ENCODE results near the gene LATS1. TPM values are rescaled to one million over a fixed set of nuclear protein-coding genes. Genes with fewer than 3 reads are reported as not detected.

LATS1 gene
- total and polyA plus RNA-seq, 2 of the 8 experiments (the other 6 are each of a cell fraction or from before 2014, with no cell fraction given): 8.9 to 21.7 TPM

DNA sequence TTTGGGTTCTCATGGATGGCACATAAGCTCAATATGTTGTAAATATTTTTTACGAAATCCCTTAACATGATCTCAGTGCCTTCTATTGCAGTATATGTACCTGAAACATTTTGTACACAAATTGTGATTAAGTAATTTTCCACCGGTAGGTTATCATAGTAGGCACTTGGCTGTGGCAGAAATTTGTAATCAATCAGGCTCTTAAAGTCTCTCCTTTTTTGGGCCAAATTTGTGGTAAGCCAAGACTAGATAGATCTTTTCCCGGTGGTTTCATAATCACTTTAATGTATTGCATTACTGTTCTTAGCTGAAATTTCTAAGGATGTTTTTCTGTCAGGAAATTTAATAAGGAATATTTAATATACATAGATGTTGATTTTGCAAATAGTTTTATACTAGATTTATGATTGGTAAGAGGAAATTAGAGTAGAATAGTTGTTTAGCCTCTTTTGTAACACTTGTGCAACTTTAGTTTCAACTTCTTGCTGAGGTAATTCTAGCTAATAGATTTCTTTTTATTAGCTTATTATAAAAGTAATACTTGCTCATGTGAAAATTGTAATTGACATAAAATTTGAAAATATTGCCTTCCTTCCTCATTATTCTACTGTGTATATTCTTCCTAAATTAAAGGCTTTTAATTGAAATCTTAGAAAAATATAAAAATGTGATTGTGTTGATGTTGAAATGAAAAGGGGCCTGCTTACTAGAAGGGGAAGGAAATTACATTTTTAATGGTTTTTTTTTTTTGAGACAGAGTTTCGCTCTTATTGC is 34.9 kb upstream of the LATS1 start:
- H3K9me3 ChIP-seq (ENCODE audit: insufficient read depth in 2 of 2, low read depth in 1 of 2, low read length in 1 of 2): no peaks in the 10 kb centered on the region
- H3K56ac ChIP-seq (replicated peaks; ENCODE audit: insufficient read length, low read depth, low read length): no peak overlapping the region
- WGBS, 2 experiments (ENCODE audit: extremely low coverage in 1 of 2, insufficient coverage in 1 of 2, insufficient read length in 1 of 2, insufficient replicate concordance in 2 of 2, low coverage in 1 of 2, low lambda C conversion rate in 2 of 2, missing lambda C conversion rate in 1 of 2): 97% methylated on average over 4 of the region's 4 CpGs; no CpG with 5 or more reads in 1 of the 2 experiments
- no peak overlapping the region for H2BK20ac ChIP-seq (ENCODE audit: low read length)
- no peak overlapping the region for H3K9ac ChIP-seq (replicated peaks in 1 of 4; ENCODE audit: extremely low read depth in 1 of 4, low read depth in 3 of 4, low read length in 3 of 4)
- no peak overlapping the region for H3K23ac ChIP-seq (ENCODE audit: insufficient read length)
- FAIRE-seq (no peak), DNase-seq (ENCODE audit: low read depth in 1 of 2, low spot score in 2 of 2) (no peak)
- no peak overlapping the region for H4K8ac ChIP-seq (ENCODE audit: extremely low read depth, insufficient read depth, low read length)
- CTCF ChIA-PET (ENCODE audit: partially characterized antibody): interaction anchor here (0.9 to 1.2 kb wide), 4 partner anchors 9 to 69 kb away, joined by 3 to 4 read pairs (median 3); no protein-coding TSS in a partner anchor
- H3K27me3 ChIP-seq (replicated peaks in 1 of 4; ENCODE audit: control insufficient read depth in 3 of 4, extremely low read depth in 1 of 4, insufficient read depth in 3 of 4, low read length in 3 of 4): no peaks in the 10 kb centered on the region
- no peaks in the 10 kb centered on the region; the same call in 1 of the 2 replicates for H3K79me1 ChIP-seq (ENCODE audit: low read depth, low read length)
- H3K27ac ChIP-seq (ENCODE audit: low read depth, low read length): no peak overlapping the region
- H3K79me2 ChIP-seq (ENCODE audit: control insufficient read depth in 1 of 2, insufficient read depth in 2 of 2, low read length in 2 of 2): peaks cover 4 to 72% of the 10 kb centered on the region in 2 experiments
- no peak overlapping the region for H3K4me2 ChIP-seq (ENCODE audit: insufficient read depth in 1 of 2, low read depth in 2 of 2, low read length in 2 of 2)
- H3K23me2 ChIP-seq (ENCODE audit: low read depth, low read length): peaks cover 9% of the 10 kb centered on the region; the same call in 1 of the 2 replicates
- no peak overlapping the region for H2AK5ac ChIP-seq (ENCODE audit: low read depth, low read length)
- no peak overlapping the region for H4K91ac ChIP-seq (replicated peaks; ENCODE audit: insufficient read length, low read length)
- H3K4ac ChIP-seq (replicated peaks; ENCODE audit: insufficient read length, low read depth, low read length): no peak overlapping the region
- H2BK12ac ChIP-seq (ENCODE audit: low read depth, low read length): no peak overlapping the region
- no peak overlapping the region for H2BK120ac ChIP-seq (replicated peaks; ENCODE audit: low read depth, low read length)
- no peak overlapping the region for H3K4me3 ChIP-seq (ENCODE audit: extremely low read depth in 1 of 4, insufficient read depth in 2 of 4, low read depth in 3 of 4, low read length in 4 of 4)
- no peak overlapping the region for H3K14ac ChIP-seq (ENCODE audit: insufficient read length)
- no peak overlapping the region for H3K18ac ChIP-seq (ENCODE audit: extremely low read depth, low read length)
- no peak overlapping the region for H2BK5ac ChIP-seq (ENCODE audit: low read depth, low read length)
- H2BK15ac ChIP-seq (ENCODE audit: low read length): no peak overlapping the region
- H4K20me1 ChIP-seq (replicated peaks in 1 of 2; ENCODE audit: control insufficient read depth in 1 of 2, insufficient read depth in 2 of 2, low read length in 2 of 2): peaks cover 2 to 7% of the 10 kb centered on the region in 2 experiments
- POLR2A ChIA-PET (ENCODE audit: partially characterized antibody): interaction anchor here (0.7 to 1.8 kb wide), 3 partner anchors 11 to 21 kb away, joined by 3 to 4 read pairs (median 4); no protein-coding TSS in a partner anchor
- no peaks in the 10 kb centered on the region; a peak in 1 of 8 replicates for H3K36me3 ChIP-seq (ENCODE audit: control insufficient read depth in 2 of 4, insufficient read depth in 4 of 4, low read length in 3 of 4)
- no peaks in the 10 kb centered on the region for H3K4me1 ChIP-seq (replicated peaks in 1 of 4; ENCODE audit: control insufficient read depth in 3 of 4, insufficient read depth in 4 of 4, low read length in 3 of 4)
- no peak overlapping the region for H2AFZ ChIP-seq (ENCODE audit: low read length)
- no peak overlapping the region for H4K5ac ChIP-seq (ENCODE audit: insufficient read length, low read depth, low read length)
- TF ChIP-seq RNF2 (IDR thresholded peaks at IDR 0.05; ENCODE audit: borderline replicate concordance, low read depth, low read length, missing control alignments, poor library complexity, severe bottlenecking): no peak
- no peak for TF ChIP-seq NRF1 (IDR thresholded peaks at IDR 0.05; ENCODE audit: low read depth, low read length)
- no peak for TF ChIP-seq EP300 (IDR thresholded peaks at IDR 0.05; ENCODE audit: borderline replicate concordance in 1 of 2, low read depth in 2 of 2, low read length in 2 of 2)
- no peak for TF ChIP-seq CHD1 (IDR thresholded peaks at IDR 0.05; ENCODE audit: low read depth, low read length)
- TF ChIP-seq SIN3A (conservative IDR thresholded peaks at IDR 0.05 in 1 of 2, IDR thresholded peaks at IDR 0.05 in 1 of 2; ENCODE audit: low read depth in 1 of 2, low read length in 2 of 2): no peak
- TF ChIP-seq RAD21 (IDR thresholded peaks at IDR 0.05 in 1 of 2, conservative IDR thresholded peaks at IDR 0.05 in 1 of 2; ENCODE audit: low read depth in 2 of 2, low read length in 2 of 2): no peak
- TF ChIP-seq TAF7 (optimal IDR thresholded peaks at IDR 0.05; ENCODE audit: borderline replicate concordance, low read depth, low read length): no peak
- no peak for TF ChIP-seq RFX5 (IDR thresholded peaks at IDR 0.05; ENCODE audit: borderline replicate concordance, low read depth, low read length)
- TF ChIP-seq KDM5A (IDR thresholded peaks at IDR 0.05; ENCODE audit: low read length): no peak
- TF ChIP-seq BRCA1 (IDR thresholded peaks at IDR 0.05; ENCODE audit: low read depth, low read length): no peak
- TF ChIP-seq POU5F1 (IDR thresholded peaks at IDR 0.05; ENCODE audit: low read depth, low read length): no peak

Data from H1 (cell line).